Measurements from ENCODE around the gene LRRC55. TPM values are rescaled to one million over a fixed set of nuclear protein-coding genes. Genes with fewer than 3 reads are reported as not detected.

LRRC55 gene
- total and polyA plus RNA-seq, 2 experiments from 2014 or later = 0.21 TPM; not detected in 1

DNA sequence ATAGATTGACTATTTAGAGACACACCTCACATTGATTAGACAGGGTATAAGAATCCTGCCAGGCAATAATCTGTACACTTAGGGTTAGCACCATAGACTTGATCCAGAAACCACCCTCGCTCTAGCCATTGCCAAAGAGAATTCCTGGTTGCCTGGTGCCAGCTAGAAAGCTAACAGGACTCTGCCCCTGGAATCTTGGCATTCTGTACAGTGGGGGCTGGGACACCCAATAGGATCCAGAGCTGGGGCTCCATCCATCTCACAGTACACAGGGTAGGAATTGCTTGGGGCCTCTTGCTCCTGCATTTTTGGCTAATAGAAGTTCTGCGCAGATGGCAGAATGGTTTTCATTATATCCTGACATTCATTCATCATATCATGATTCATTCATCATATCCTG, 58.3 kb downstream of the LRRC55 start:
- H3K4me1 ChIP-seq (ENCODE audit: low read depth) = peaks cover 62% of the 10 kb centered on the region
- no peaks in the 10 kb centered on the region for H3K9me3 ChIP-seq (ENCODE audit: low read depth)
- no peaks in the 10 kb centered on the region for H3K36me3 ChIP-seq
- no peak for DNase-seq (ENCODE audit: low read depth in 1 of 2, low spot score in 1 of 2)
- TF ChIP-seq, protein P1, sequence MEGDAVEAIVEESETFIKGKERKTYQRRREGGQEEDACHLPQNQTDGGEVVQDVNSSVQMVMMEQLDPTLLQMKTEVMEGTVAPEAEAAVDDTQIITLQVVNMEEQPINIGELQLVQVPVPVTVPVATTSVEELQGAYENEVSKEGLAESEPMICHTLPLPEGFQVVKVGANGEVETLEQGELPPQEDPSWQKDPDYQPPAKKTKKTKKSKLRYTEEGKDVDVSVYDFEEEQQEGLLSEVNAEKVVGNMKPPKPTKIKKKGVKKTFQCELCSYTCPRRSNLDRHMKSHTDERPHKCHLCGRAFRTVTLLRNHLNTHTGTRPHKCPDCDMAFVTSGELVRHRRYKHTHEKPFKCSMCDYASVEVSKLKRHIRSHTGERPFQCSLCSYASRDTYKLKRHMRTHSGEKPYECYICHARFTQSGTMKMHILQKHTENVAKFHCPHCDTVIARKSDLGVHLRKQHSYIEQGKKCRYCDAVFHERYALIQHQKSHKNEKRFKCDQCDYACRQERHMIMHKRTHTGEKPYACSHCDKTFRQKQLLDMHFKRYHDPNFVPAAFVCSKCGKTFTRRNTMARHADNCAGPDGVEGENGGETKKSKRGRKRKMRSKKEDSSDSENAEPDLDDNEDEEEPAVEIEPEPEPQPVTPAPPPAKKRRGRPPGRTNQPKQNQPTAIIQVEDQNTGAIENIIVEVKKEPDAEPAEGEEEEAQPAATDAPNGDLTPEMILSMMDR (IDR thresholded peaks at IDR 0.05; ENCODE audit: low read depth, low read length) = no peak
- H3K27ac ChIP-seq = peak overlapping the region; percentile 82
- H3K27me3 ChIP-seq = no peaks in the 10 kb centered on the region
- no peak overlapping the region for H3K4me3 ChIP-seq

GRCh38 chr11:57240757-57241156, 59.0 kb downstream of the LRRC55 start:
- peak in 1 of 2 donors; percentile 13 for DNase-seq (ENCODE audit: low read depth in 1 of 2, low spot score in 1 of 2)
- H3K36me3 ChIP-seq = no peaks in the 10 kb centered on the region
- H3K9me3 ChIP-seq (ENCODE audit: low read depth) = no peaks in the 10 kb centered on the region
- H3K4me3 ChIP-seq = no peak overlapping the region
- H3K4me1 ChIP-seq (ENCODE audit: low read depth) = peaks cover 55% of the 10 kb centered on the region
- TF ChIP-seq, protein P1 (IDR thresholded peaks at IDR 0.05; ENCODE audit: low read depth, low read length) = no peak
- H3K27me3 ChIP-seq = no peaks in the 10 kb centered on the region
- H3K27ac ChIP-seq = peak overlapping the region; percentile 82

Other genes with a start within 250 kb of the LRRC55 start
- gene OR5AK2, start 193.0 kb upstream of the LRRC55 start, total RNA-seq = not detected in 2 replicates
- gene OR5AK2, start 193.0 kb upstream of the LRRC55 start, polyA plus RNA-seq = not detected in 2 replicates
- 9.8 and 16.0 TPM in 2 replicates for gene APLNR, start 55.3 kb downstream of the LRRC55 start, total RNA-seq
- gene APLNR, start 55.3 kb downstream of the LRRC55 start, polyA plus RNA-seq = 7.2 and 13.6 TPM in 2 replicates
- gene TNKS1BP1, start 143.0 kb downstream of the LRRC55 start, total RNA-seq = 58.9 and 69.1 TPM in 2 replicates
- 62.1 and 67.1 TPM in 2 replicates for gene TNKS1BP1, start 143.0 kb downstream of the LRRC55 start, polyA plus RNA-seq
- 112 and 180 TPM in 2 replicates for gene SSRP1, start 153.9 kb downstream of the LRRC55 start, total RNA-seq
- 87.0 and 112 TPM in 2 replicates for gene SSRP1, start 153.9 kb downstream of the LRRC55 start, polyA plus RNA-seq
- 0.09 and 0.18 TPM in 2 replicates for gene P2RX3, start 156.4 kb downstream of the LRRC55 start, total RNA-seq
- 0.39 and 0.62 TPM in 2 replicates for gene P2RX3, start 156.4 kb downstream of the LRRC55 start, polyA plus RNA-seq
- gene PRG3, start 199.2 kb downstream of the LRRC55 start, total RNA-seq = not detected in 2 replicates
- gene PRG3, start 199.2 kb downstream of the LRRC55 start, polyA plus RNA-seq = not detected in 2 replicates
- not detected in 2 replicates for gene PRG2, start 208.7 kb downstream of the LRRC55 start, total RNA-seq
- gene PRG2, start 208.7 kb downstream of the LRRC55 start, polyA plus RNA-seq = not detected in 2 replicates
- gene SLC43A3, start 245.2 kb downstream of the LRRC55 start, total RNA-seq = 1.7 and 1.9 TPM in 2 replicates
- gene SLC43A3, start 245.2 kb downstream of the LRRC55 start, polyA plus RNA-seq = 5.8 and 6.8 TPM in 2 replicates